Osteoblast (primary cell): ENCODE data around the gene FXYD3. TPM values are rescaled to one million over a fixed set of nuclear protein-coding genes. Genes with fewer than 3 reads are reported as not detected.
A peak's percentile ranks its signal among the peaks of the same experiment; 100 is the strongest.

Source experiments
- DNase-seq: peaks from one replicate; pipeline ENCODE4 v3.0.0; 2011; ENCODE audit warnings: low spot score, mixed read lengths; ENCODE audit not compliant: insufficient read length; ENCODE audit errors: missing footprints
- H2AFZ ChIP-seq: 2 replicates; pipeline ENCODE4 v1.6.0; 2011; ENCODE audit warnings: mild to moderate bottlenecking, low read length
- H3K27ac ChIP-seq: 2 replicates; pipeline ENCODE4 v1.5.1; 2011; ENCODE audit warnings: mild to moderate bottlenecking, low read depth, low read length, moderate library complexity
- H3K27me3 ChIP-seq: 2 replicates; pipeline ENCODE4 v1.6.0; 2012; ENCODE audit warnings: mild to moderate bottlenecking, control low read depth, inconsistent platforms, low read length, moderate library complexity; ENCODE audit not compliant: insufficient read depth
- H3K36me3 ChIP-seq: 2 replicates; pipeline ENCODE4 v1.5.1; 2011; ENCODE audit warnings: mild to moderate bottlenecking, low read length, control low read depth, moderate library complexity; ENCODE audit not compliant: insufficient read depth
- H3K4me1 ChIP-seq: 2 replicates; pipeline ENCODE4 v1.5.1; 2011; ENCODE audit warnings: mild to moderate bottlenecking, low read length, control low read depth, moderate library complexity; ENCODE audit not compliant: insufficient read depth
- H3K4me2 ChIP-seq: 2 replicates; pipeline ENCODE4 v1.6.0; 2011; ENCODE audit warnings: mild to moderate bottlenecking, low read length; ENCODE audit not compliant: insufficient read depth
- H3K4me3 ChIP-seq: fragments of 200-600 bp; sonication (generic); 3 replicates; pipeline ENCODE4 v1.5.1; 2012; ENCODE audit warnings: mild to moderate bottlenecking, low read length, inconsistent platforms; ENCODE audit not compliant: insufficient read depth
- H3K79me2 ChIP-seq: 2 replicates; pipeline ENCODE4 v1.6.0; 2012; ENCODE audit warnings: mild to moderate bottlenecking, low read length, control low read depth, inconsistent platforms; ENCODE audit not compliant: insufficient read depth
- H3K9me3 ChIP-seq: 2 replicates; pipeline ENCODE4 v1.5.1; 2011; ENCODE audit warnings: low read depth, low read length, control low read depth
- H4K20me1 ChIP-seq: 2 replicates; pipeline ENCODE4 v1.6.0; 2012; ENCODE audit warnings: mild to moderate bottlenecking, low read length, control low read depth; ENCODE audit not compliant: insufficient read depth
- CTCF ChIP-seq: IDR thresholded peaks from 2 replicates; pipeline ENCODE4 v1.5.1; 2011; ENCODE audit warnings: mild to moderate bottlenecking, low read depth, low read length, moderate library complexity; ENCODE audit errors: extremely low read depth
- total RNA-seq: library from RNA; depleted of rRNA; stranded (reverse); fragments of >200 nt; gene quantifications from 2 replicates; pipeline ENCODE4 v1.2.3, GENCODE V29; 2012

Gene FXYD3
- total RNA-seq, 1 donor: not detected

GRCh38 chr19:35089554-35089953 lies 26.1 kb upstream of the FXYD3 start:
- Histone ChIP-seq H4K20me1 (no peaks in the 10 kb centered on the region), H3K9me3 (no peaks in the 10 kb centered on the region), H3K27ac (no peak overlapping the region), H3K79me2 (no peaks in the 10 kb centered on the region), H2AFZ (no peak overlapping the region), H3K36me3 (no peaks in the 10 kb centered on the region), H3K4me3 (no peak overlapping the region), H3K27me3 (peaks cover 3% of the 10 kb centered on the region), H3K4me2 (no peak overlapping the region), H3K4me1 (no peaks in the 10 kb centered on the region)
- DNase-seq: no peak
- TF ChIP-seq CTCF: no peak

- no peaks in the 10 kb centered on the region for H3K79me2 ChIP-seq
- TF ChIP-seq CTCF: no peak
- H3K27ac ChIP-seq: no peak overlapping the region
- H4K20me1 ChIP-seq: no peaks in the 10 kb centered on the region
- DNase-seq: no peak
- peaks cover 3% of the 10 kb centered on the region for H3K27me3 ChIP-seq
- peak overlapping the region; percentile 48 for H3K4me2 ChIP-seq
- no peaks in the 10 kb centered on the region for H3K4me1 ChIP-seq
- H3K36me3 ChIP-seq: no peaks in the 10 kb centered on the region
- no peak overlapping the region for H3K4me3 ChIP-seq
- H2AFZ ChIP-seq: no peak overlapping the region
- no peaks in the 10 kb centered on the region for H3K9me3 ChIP-seq
Observed at GRCh38 chr19:35090160-35090505, 25.5 kb upstream of the FXYD3 start.

GRCh38 chr19:35090506-35091214 lies 25.0 kb upstream of the FXYD3 start:
- Histone ChIP-seq H4K20me1 (no peaks in the 10 kb centered on the region), H3K36me3 (no peaks in the 10 kb centered on the region), H3K27ac (no peak overlapping the region), H3K9me3 (no peaks in the 10 kb centered on the region), H3K79me2 (no peaks in the 10 kb centered on the region), H2AFZ (peak overlapping the region; percentile 68), H3K27me3 (peaks cover 3% of the 10 kb centered on the region), H3K4me2 (peak overlapping the region; percentile 48), H3K4me3 (peak overlapping the region; percentile 35), H3K4me1 (no peaks in the 10 kb centered on the region)
- peak; percentile 62 for TF ChIP-seq CTCF
- peak; percentile 96 for DNase-seq

DNA sequence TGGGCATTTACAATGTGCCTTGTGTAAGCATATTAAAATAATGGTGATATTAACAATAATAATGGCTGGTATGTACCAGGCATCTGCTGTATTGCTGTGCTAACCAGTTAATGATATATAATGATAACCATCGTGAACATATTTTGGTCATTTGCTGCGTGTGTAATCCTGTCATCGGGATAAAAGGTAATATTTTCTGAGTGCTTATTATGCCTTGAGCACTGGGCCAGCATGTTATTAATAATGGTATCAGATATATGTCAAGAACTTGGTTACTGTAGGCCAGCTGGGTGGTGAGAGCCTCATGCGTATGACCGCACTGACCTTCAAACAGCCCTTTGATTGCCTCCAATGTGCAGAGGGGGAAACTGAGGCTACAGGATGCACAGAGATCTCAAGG lies 22.2 kb upstream of the FXYD3 start:
- no peak for TF ChIP-seq CTCF
- no peaks in the 10 kb centered on the region for H3K4me1 ChIP-seq
- no peak overlapping the region for H2AFZ ChIP-seq
- H3K4me2 ChIP-seq: no peak overlapping the region
- H3K79me2 ChIP-seq: no peaks in the 10 kb centered on the region
- H3K4me3 ChIP-seq: no peak overlapping the region
- H4K20me1 ChIP-seq: no peaks in the 10 kb centered on the region
- peaks cover 3% of the 10 kb centered on the region for H3K27me3 ChIP-seq
- DNase-seq: peak; percentile 32
- no peaks in the 10 kb centered on the region for H3K36me3 ChIP-seq
- H3K27ac ChIP-seq: no peak overlapping the region
- H3K9me3 ChIP-seq: no peaks in the 10 kb centered on the region
